ENCODE measurements around the gene MRPS24. TPM values are rescaled to one million over a fixed set of nuclear protein-coding genes. Genes with fewer than 3 reads are reported as not detected.
A peak's percentile ranks its signal among the peaks of the same experiment; 100 is the strongest.
"Not testable (repeated sequence)": the region's sequence is repeated elsewhere in the genome, so short reads cannot be mapped to it uniquely, and the experiment has no call there.

The MRPS24 gene
- total RNA-seq, 1 donor from 2014 or later: 54.6 TPM

GRCh38 chr7:43904533-43905208 lies 35.4 kb upstream of the MRPS24 start:
- Mint-ChIP-seq H3K4me3 (peak overlapping the region; percentile 98), H3K36me3 (no peaks in the 10 kb centered on the region), H3K27ac (no peak overlapping the region), H3K4me1 (peaks cover 10% of the 10 kb centered on the region), H3K9me3 (no peaks in the 10 kb centered on the region), H3K27me3 (ENCODE audit: insufficient read depth, low read depth) (no peaks in the 10 kb centered on the region)
- Histone ChIP-seq H3K4me1 (peaks cover 7% of the 10 kb centered on the region), H3K27ac (no peak overlapping the region), H3K27me3 (peaks cover 29% of the 10 kb centered on the region), H3F3A (ENCODE audit: low read depth) (peaks cover 13% of the 10 kb centered on the region), H2AFZ (replicated peaks) (no peak overlapping the region), H3K36me3 (no peaks in the 10 kb centered on the region), H4K20me1 (ENCODE audit: low read depth) (peaks cover 8% of the 10 kb centered on the region), H3K4me3 (no peak overlapping the region), H3K9me3 (ENCODE audit: low read depth) (no peaks in the 10 kb centered on the region), H3K9ac (no peak overlapping the region), H3K4me2 (no peak overlapping the region), H3K79me2 (ENCODE audit: low read depth) (peaks cover 8% of the 10 kb centered on the region)
- DNase-seq (ENCODE audit: low spot score): no peak
- TF ChIP-seq EZH2 (IDR thresholded peaks at IDR 0.05) (no peak), CTCF (IDR thresholded peaks at IDR 0.05) (no peak), EZH2phosphoT487 (IDR thresholded peaks at IDR 0.05) (no peak)

GRCh38 chr7:43902542-43903054 lies 33.3 kb upstream of the MRPS24 start:
- no peak for DNase-seq (ENCODE audit: low spot score)
- Histone ChIP-seq H3K27me3 (peaks cover 21% of the 10 kb centered on the region), H3K36me3 (no peaks in the 10 kb centered on the region), H3K9me3 (ENCODE audit: low read depth) (no peaks in the 10 kb centered on the region), H3F3A (ENCODE audit: low read depth) (peaks cover 9% of the 10 kb centered on the region), H3K27ac (no peak overlapping the region), H4K20me1 (ENCODE audit: low read depth) (peaks cover 8% of the 10 kb centered on the region), H3K9ac (no peak overlapping the region), H3K4me3 (no peak overlapping the region), H3K4me1 (peaks cover 7% of the 10 kb centered on the region), H2AFZ (replicated peaks) (no peak overlapping the region), H3K4me2 (no peak overlapping the region), H3K79me2 (ENCODE audit: low read depth) (peaks cover 8% of the 10 kb centered on the region)
- Mint-ChIP-seq H3K36me3 (no peaks in the 10 kb centered on the region), H3K4me3 (no peak overlapping the region), H3K27me3 (ENCODE audit: insufficient read depth, low read depth) (no peaks in the 10 kb centered on the region), H3K4me1 (peaks cover 10% of the 10 kb centered on the region), H3K9me3 (no peaks in the 10 kb centered on the region), H3K27ac (no peak overlapping the region)
- TF ChIP-seq EZH2phosphoT487 (IDR thresholded peaks at IDR 0.05): no peak
- no peak for TF ChIP-seq CTCF (IDR thresholded peaks at IDR 0.05)
- no peak for TF ChIP-seq EZH2 (IDR thresholded peaks at IDR 0.05)

- H3K27me3 ChIP-seq; H3K4me3 ChIP-seq; H3F3A ChIP-seq (ENCODE audit: low read depth); H3K27ac ChIP-seq; H3K27ac Mint-ChIP-seq; H3K4me3 Mint-ChIP-seq; H3K4me1 ChIP-seq; H3K36me3 Mint-ChIP-seq; H3K36me3 ChIP-seq; H3K4me1 Mint-ChIP-seq; H2AFZ ChIP-seq (replicated peaks); H4K20me1 ChIP-seq (ENCODE audit: low read depth); H3K9ac ChIP-seq; H3K9me3 Mint-ChIP-seq; H3K4me2 ChIP-seq; H3K27me3 Mint-ChIP-seq (ENCODE audit: insufficient read depth, low read depth); DNase-seq (ENCODE audit: low spot score); H3K79me2 ChIP-seq (ENCODE audit: low read depth); H3K9me3 ChIP-seq (ENCODE audit: low read depth): not testable (repeated sequence)
Measured at GRCh38 chr7:43898571-43898970, 29.3 kb upstream of the MRPS24 start.

GRCh38 chr7:43895847-43896415 lies 26.6 kb upstream of the MRPS24 start:
- no peak overlapping the region for H3K9ac ChIP-seq
- TF ChIP-seq EZH2 (IDR thresholded peaks at IDR 0.05) (no peak), EZH2phosphoT487 (IDR thresholded peaks at IDR 0.05) (no peak), CTCF (IDR thresholded peaks at IDR 0.05) (no peak)
- H3K27me3 ChIP-seq: no peaks in the 10 kb centered on the region
- no peaks in the 10 kb centered on the region for H4K20me1 ChIP-seq (ENCODE audit: low read depth)
- DNase-seq (ENCODE audit: low spot score): no peak
- H3K27me3 Mint-ChIP-seq (ENCODE audit: insufficient read depth, low read depth): no peaks in the 10 kb centered on the region
- no peaks in the 10 kb centered on the region for H3K4me1 Mint-ChIP-seq
- H3K36me3 Mint-ChIP-seq: no peaks in the 10 kb centered on the region
- H3K9me3 ChIP-seq (ENCODE audit: low read depth): no peaks in the 10 kb centered on the region
- H3K79me2 ChIP-seq (ENCODE audit: low read depth): no peaks in the 10 kb centered on the region
- H3K4me1 ChIP-seq: no peaks in the 10 kb centered on the region
- H2AFZ ChIP-seq (replicated peaks): no peak overlapping the region
- no peak overlapping the region for H3K4me3 ChIP-seq
- H3K27ac ChIP-seq: no peak overlapping the region
- no peak overlapping the region for H3K4me3 Mint-ChIP-seq
- H3K9me3 Mint-ChIP-seq: no peaks in the 10 kb centered on the region
- H3K36me3 ChIP-seq: no peaks in the 10 kb centered on the region
- H3K27ac Mint-ChIP-seq: no peak overlapping the region
- no peaks in the 10 kb centered on the region for H3F3A ChIP-seq (ENCODE audit: low read depth)
- no peak overlapping the region for H3K4me2 ChIP-seq

Data from neural progenitor cell (in vitro differentiated cells).